NCI-H128 (cell line): Measurements from ENCODE around the gene SPATA2.
"Not testable (repeated sequence)": the region's sequence is repeated elsewhere in the genome, so short reads cannot be mapped to it uniquely, and the experiment has no call there.

ENCODE experiments used
- DNase-seq: peaks from one replicate; lab custom pipeline; 2025; ENCODE audit not compliant: unreplicated experiment; lab: John Stamatoyannopoulos, UW

Gene SPATA2

GRCh38 chr20:49905415-49906091 lies 9.8 kb downstream of the SPATA2 start:
- DNase-seq: no peak

DNA sequence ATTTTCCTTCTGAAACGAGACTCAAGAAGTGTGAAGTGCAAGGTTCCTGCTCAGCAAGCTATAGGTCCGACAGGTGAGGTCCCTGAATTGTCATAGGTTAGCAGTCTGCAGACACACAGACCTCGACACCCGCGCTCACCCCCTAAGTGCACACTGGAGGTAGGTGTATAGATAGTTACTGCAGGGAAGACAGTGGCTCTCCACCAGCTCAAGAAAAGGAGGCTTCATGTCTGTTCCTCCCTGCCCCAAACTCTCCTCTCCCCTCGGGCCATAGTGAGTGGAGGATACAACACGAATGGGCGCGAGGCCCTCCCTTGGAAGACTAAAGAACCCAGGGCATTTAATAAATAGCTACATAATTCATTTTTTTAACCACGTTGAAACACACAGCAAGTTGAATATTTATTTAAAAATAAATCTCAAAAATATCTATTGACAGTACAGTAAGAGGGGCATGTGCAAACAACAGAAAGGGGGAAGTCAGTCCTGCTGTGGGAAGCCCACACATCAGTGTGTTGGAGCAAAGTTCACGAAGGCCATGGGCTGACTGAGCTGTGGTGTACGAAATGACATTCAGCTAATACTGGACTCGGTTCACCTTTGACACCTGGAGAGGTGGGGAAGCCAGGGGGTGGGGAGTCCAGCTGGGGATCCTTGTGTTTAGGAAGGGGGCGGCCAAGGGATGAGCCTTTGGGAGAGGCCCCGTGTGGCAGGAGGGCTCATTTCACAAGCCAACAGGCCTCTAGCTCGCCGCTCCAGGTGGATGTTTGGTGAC lies 10.7 kb downstream of the SPATA2 start:
- DNase-seq: no peak

GRCh38 chr20:49901588-49901987 lies 13.7 kb downstream of the SPATA2 start:
- no peak for DNase-seq

DNA sequence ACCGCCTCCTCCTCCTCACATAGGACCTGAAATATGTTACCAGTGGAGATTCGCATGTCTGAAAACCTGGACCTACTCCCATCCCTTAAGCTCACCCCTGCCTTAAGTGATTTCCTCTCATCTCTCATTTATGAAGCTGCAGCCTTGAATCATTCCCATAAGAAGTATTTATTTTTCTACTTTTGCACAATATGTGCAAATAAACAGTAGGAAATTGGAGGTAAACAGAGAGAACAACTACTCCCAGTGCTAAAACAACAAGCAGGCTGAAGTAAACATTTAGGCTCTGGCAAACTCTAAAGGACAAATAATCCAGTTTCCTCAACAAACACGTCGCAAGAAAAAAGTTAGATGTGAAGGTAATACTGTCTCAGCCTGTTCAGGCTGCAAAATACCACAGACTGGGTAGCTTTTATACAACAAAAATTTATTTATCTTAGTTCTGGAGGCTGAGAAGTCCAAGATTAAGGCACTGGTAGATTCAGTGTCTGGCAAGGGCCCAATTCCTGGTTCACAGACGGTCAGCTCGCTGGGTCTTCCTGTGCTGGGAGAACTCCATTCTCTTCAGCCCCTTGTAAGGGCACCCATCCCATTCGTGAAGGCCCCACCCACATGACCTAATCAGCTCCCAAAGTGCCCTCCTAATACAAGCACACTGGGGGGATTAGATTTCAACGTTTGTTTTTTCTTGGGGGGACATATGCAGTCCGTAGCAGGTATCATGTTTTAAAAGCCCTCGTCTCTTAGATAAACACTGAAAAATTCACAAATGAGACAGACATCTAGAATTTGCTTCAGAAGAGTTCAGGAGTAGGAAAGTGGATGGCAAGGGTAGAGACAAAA lies 15.6 kb downstream of the SPATA2 start:
- no peak for DNase-seq

DNA sequence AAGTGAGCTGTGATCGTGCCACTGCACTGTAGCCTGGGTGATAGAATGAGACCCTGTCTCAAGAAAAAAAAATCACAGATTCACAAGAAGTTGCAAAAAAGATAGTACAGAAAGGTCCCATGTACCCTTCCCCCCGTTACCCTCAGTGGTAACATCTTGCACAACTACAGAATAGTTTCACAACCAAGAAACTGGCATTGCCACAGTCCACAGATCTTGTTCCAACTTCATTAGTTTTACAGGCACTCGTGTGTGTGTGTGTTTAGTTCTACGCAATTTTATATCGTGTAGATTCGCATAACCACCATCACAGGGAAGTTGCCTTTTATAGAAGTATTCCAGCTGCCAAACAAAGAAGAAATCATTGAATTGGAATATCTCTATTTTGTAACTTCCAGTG lies 19.1 kb downstream of the SPATA2 start:
- DNase-seq: no peak

DNA sequence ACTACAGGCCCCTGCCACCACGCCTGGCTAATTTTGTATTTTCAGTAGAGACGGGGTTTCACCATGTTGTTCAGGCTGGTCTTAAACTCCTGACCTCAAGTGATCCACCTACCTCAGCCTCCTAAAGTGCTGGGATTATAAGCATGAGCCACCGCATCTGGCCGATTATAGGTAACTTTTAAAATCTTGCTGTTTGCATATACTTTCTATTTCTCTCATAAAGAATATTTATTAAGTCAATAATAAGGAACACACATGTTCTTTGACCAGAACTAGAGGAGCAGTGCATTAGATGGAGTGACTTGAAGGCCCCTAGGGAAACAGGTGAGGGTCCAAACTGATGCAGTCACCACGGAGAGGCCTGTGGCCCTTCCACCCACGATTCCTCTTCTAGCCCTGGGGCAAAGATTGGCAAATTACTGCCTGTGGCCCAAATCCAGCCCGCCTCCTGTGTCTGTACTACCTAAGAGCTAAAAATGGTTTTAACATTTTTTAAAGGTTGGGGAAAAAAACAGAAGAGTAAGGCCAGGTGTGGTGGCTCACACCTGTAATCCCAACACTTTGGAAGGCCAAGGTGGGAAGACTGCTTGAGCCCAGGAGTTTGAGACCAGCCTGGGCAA lies 19.7 kb downstream of the SPATA2 start:
- not testable (repeated sequence) for DNase-seq

GRCh38 chr20:49894073-49894470 lies 21.3 kb downstream of the SPATA2 start:
- no peak for DNase-seq

GRCh38 chr20:49893242-49894072 lies 21.9 kb downstream of the SPATA2 start:
- DNase-seq: no peak

DNA sequence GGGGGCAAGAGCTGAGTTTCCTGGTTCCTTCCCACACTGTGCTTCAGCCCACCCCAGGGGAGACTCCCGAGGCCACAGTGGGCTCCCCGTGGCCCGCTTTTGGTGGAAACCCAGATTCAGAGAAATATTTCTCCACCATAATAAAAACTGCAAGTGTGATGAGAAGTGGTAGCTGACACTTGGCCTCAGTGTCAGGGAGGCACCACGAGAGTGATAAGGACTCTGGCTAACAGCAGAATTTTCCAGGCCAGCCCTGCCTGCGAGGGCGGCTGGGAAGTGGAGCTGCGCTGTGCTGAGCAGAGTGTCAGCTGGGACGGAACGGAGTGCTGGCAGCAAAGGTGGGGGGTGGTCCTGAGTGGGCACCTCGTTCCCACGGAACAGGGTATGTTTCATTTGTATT lies 22.5 kb downstream of the SPATA2 start:
- DNase-seq: no peak

- no peak for DNase-seq
Measured at GRCh38 chr20:49892260-49892659, 23.1 kb downstream of the SPATA2 start.

GRCh38 chr20:49891476-49892110 lies 23.7 kb downstream of the SPATA2 start:
- no peak for DNase-seq

GRCh38 chr20:49890471-49891361 lies 24.6 kb downstream of the SPATA2 start:
- DNase-seq: no peak

GRCh38 chr20:49889935-49890333 lies 25.4 kb downstream of the SPATA2 start:
- no peak for DNase-seq

DNA sequence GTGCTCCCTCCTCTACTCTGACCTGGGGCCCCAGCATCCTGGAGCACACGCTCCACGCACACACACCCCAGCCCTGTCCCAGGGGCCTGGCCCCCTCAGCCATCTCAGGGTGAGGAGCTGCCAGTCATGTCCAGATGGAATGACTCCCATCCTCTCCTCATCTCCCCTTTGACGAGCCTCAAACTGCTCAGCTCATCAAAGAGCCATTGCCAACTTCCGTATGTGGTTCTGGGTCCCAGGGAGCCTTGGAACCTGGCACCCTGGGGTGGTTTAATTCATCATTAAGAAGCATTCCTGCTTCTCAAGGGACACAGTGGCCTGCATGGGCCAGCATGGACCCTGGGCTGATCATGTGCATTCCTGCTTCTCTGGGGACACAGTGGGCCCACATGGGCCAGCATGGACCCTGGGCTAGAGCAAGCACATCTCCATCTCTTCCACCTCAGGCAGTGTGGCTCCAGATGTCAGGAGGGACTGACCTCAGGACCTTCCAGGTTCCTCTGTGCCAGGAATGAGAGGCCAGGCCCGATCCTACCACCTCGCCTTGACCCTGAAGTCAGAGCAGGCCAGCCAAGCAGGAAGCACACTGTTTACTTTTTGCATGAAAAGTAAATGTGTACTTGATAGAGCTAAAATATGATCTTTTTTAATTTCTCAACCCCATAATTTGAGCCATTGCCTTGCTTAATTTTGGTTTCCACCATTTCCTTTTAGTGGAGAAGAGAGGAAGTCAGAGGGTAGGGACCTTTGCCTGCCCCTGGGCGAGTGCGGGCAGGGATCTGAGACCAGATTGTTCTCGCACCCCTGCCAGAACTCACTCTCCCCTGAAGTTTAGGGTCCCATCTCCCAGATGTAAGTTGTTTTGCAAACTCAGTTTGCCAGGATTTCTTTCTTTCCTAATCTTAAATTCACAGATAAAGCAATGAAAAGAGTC lies 26.1 kb downstream of the SPATA2 start:
- no peak for DNase-seq

- DNase-seq: peak; percentile 40
Measured at GRCh38 chr20:49888212-49889000, 26.9 kb downstream of the SPATA2 start.

DNA sequence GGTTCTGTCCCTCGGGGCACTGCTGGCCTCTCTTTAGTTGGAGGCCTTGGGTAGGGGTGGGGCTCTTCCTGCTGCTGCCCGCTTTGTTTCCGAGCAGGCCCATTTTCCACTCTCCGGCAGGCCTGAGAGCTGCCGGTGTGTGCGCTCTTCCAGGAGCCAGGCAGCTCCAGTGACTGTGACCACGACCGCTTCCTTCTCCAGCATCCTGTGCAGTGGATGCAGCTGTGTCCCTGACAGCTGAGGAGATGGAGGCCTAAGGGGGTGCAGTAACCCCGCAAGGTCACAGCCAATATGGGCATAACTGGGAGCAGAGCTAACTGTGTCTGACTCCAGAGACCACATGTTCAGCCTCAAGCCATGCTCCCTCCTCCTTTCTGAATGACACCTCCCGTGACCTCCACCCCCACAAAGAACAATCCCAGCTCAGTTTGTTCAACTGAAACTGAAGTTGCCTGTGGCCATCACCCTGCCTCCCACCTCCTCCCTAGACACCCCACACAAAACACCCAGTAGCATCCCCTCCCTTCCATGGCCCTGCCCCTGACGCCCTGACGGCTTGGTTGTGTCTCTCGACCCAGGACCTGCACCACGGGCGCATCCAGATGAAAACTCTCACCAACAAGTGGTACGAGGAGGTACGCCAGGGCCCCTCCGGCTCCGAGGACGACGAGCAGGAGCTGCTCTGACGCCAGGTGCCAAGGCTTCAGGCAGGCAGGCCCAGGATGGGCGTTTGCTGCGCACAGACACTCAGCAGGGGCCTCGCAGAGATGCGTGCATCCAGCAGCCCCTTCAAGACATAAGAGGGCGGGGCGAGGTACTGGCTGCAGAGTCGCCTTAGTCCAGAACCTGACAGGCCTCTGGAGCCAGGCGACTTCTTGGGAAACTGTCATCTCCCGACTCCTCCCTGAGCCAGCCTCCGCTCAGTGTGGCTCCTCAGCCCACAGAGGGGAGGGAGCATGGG lies 27.8 kb downstream of the SPATA2 start:
- no peak for DNase-seq
